ENCODE measurements around the gene DSG4.

GRCh38 chr18:31343454-31343853, 33.1 kb upstream of the DSG4 start:
- TF ChIP-seq CTCF (IDR thresholded peaks at IDR 0.05; ENCODE audit: low read depth, low read length, poor library complexity, severe bottlenecking) = no peak
- no peak for TF ChIP-seq EZH2phosphoT487 (IDR thresholded peaks at IDR 0.05; ENCODE audit: borderline replicate concordance, low read length)

Measured in DOHH2 (cell line).